ENCODE data around the gene RPH3AL. TPM values are rescaled to one million over a fixed set of nuclear protein-coding genes. Genes with fewer than 3 reads are reported as not detected.
"Not testable (repeated sequence)": the region's sequence is repeated elsewhere in the genome, so short reads cannot be mapped to it uniquely, and the experiment has no call there.

Gene RPH3AL
- total RNA-seq, 2 donors from 2014 or later, result 2.6 to 6.8 TPM

DNA sequence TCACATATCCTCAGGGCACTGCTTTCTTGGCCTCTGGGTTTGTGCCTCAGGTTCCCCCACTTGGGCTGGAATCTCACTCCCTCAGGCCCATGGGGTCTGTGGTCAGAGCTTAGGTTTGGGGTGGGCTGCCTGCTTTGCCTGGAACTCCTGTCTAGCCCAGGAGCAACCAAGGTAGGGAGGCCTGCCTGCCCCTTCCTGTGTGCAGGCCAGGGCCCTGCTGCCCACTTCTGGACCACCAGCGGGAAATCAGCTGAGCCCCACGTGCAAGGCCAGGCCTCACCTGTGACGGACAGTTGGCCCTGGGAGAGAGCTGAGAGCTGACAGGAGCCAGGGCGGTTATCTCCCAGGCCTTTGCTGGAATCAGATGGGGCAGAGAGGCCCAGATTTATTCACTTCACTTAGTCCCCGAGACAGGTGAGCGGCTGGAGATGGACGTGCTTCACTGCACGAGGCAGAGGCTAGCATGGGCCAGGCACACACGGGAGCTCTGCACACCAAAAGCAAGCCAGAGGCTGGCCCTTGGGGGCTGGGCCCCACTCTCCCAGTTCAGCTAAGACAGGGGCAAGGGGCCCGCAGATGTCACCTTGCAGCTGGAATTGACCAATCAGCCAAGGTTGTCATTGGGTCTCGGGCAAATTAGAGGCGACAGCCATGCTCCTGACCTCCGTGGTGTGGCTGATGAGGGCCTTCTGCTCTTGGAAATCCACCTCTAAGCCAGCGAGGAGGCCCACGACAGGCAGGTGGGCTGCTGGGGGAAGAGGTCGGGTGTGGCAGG, 121.2 kb downstream of the RPH3AL start:
- Mint-ChIP-seq H3K27ac (no peak overlapping the region), H3K9me3 (no peaks in the 10 kb centered on the region), H3K4me3 (no peak overlapping the region), H3K4me1 (ENCODE audit: low read depth in 2 of 2) (peaks cover 0 to 9% of the 10 kb centered on the region in 2 donors), H3K36me3 (no peaks in the 10 kb centered on the region), H3K27me3 (no peaks in the 10 kb centered on the region)
- ATAC-seq (no peak), DNase-seq (ENCODE audit: low spot score) (no peak)

DNA sequence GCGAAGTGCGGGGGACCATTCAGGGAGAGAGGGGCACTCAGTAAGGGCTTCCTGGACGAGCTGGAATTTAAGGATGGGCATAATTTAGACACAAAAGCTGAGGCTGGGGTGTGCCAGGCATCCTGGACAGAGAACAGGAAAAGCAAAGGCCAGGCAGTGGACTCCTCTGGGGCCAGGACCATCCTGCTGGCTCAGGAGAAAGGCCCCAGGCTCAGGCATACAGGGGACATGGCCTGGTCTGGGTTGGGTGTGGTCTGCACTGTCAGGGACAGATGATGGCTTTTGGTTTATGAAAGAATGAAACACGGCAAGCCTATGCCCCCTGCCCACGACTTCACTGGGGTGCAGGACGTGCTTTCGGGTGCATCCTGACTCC, 122.2 kb downstream of the RPH3AL start:
- no peaks in the 10 kb centered on the region for H3K9me3 Mint-ChIP-seq
- peak overlapping the region in 1 of 2 donors; percentile 56 for H3K27ac Mint-ChIP-seq
- H3K27me3 Mint-ChIP-seq, result no peaks in the 10 kb centered on the region
- H3K36me3 Mint-ChIP-seq, result no peaks in the 10 kb centered on the region
- H3K4me3 Mint-ChIP-seq, result no peak overlapping the region
- H3K4me1 Mint-ChIP-seq (ENCODE audit: low read depth in 2 of 2), result peaks cover 0 to 9% of the 10 kb centered on the region in 2 donors
- ATAC-seq (no peak), DNase-seq (ENCODE audit: low spot score) (no peak)

- peaks cover 0 to 9% of the 10 kb centered on the region in 2 donors for H3K4me1 Mint-ChIP-seq (ENCODE audit: low read depth in 2 of 2)
- ATAC-seq (no peak), DNase-seq (ENCODE audit: low spot score) (no peak)
- no peak overlapping the region for H3K4me3 Mint-ChIP-seq
- H3K36me3 Mint-ChIP-seq, result no peaks in the 10 kb centered on the region
- no peaks in the 10 kb centered on the region for H3K27me3 Mint-ChIP-seq
- peak overlapping the region in 1 of 2 donors; percentile 56 for H3K27ac Mint-ChIP-seq
- no peaks in the 10 kb centered on the region for H3K9me3 Mint-ChIP-seq
Observed at GRCh38 chr17:229709-230394, 122.8 kb downstream of the RPH3AL start.

- Mint-ChIP-seq H3K9me3 (no peaks in the 10 kb centered on the region), H3K36me3 (no peaks in the 10 kb centered on the region), H3K4me3 (no peak overlapping the region)
Observed at GRCh38 chr17:228951-229708, 123.5 kb downstream of the RPH3AL start.

GRCh38 chr17:227946-228615, 124.5 kb downstream of the RPH3AL start:
- DNase-seq (ENCODE audit: low spot score) (no peak), ATAC-seq (no peak)
- H3K27ac Mint-ChIP-seq, result no peak overlapping the region
- no peaks in the 10 kb centered on the region for H3K36me3 Mint-ChIP-seq
- H3K4me1 Mint-ChIP-seq (ENCODE audit: low read depth in 2 of 2), result peaks cover 0 to 5% of the 10 kb centered on the region in 2 donors
- no peaks in the 10 kb centered on the region for H3K27me3 Mint-ChIP-seq
- no peaks in the 10 kb centered on the region for H3K9me3 Mint-ChIP-seq
- no peak overlapping the region for H3K4me3 Mint-ChIP-seq

More at GRCh38 chr17:228951-229708, 123.5 kb downstream of the RPH3AL start:
- Mint-ChIP-seq H3K27me3 (no peaks in the 10 kb centered on the region), H3K4me1 (ENCODE audit: low read depth in 2 of 2) (peaks cover 0 to 9% of the 10 kb centered on the region in 2 donors), H3K27ac (no peak overlapping the region)
- DNase-seq (ENCODE audit: low spot score), result no peak
- no peak for ATAC-seq

GRCh38 chr17:227078-227945, 125.3 kb downstream of the RPH3AL start:
- H3K9me3 Mint-ChIP-seq, result no peaks in the 10 kb centered on the region
- ATAC-seq (no peak), DNase-seq (ENCODE audit: low spot score) (no peak)
- no peak overlapping the region for H3K27ac Mint-ChIP-seq
- no peak overlapping the region for H3K4me3 Mint-ChIP-seq
- H3K27me3 Mint-ChIP-seq, result no peaks in the 10 kb centered on the region
- no peaks in the 10 kb centered on the region for H3K36me3 Mint-ChIP-seq
- no peaks in the 10 kb centered on the region for H3K4me1 Mint-ChIP-seq (ENCODE audit: low read depth in 2 of 2)

GRCh38 chr17:226108-227077, 126.2 kb downstream of the RPH3AL start:
- no peak overlapping the region for H3K27ac Mint-ChIP-seq
- no peak overlapping the region for H3K4me3 Mint-ChIP-seq
- DNase-seq (ENCODE audit: low spot score) (no peak), ATAC-seq (no peak)
- no peaks in the 10 kb centered on the region for H3K4me1 Mint-ChIP-seq (ENCODE audit: low read depth in 2 of 2)
- no peaks in the 10 kb centered on the region for H3K36me3 Mint-ChIP-seq
- H3K27me3 Mint-ChIP-seq, result no peaks in the 10 kb centered on the region
- H3K9me3 Mint-ChIP-seq, result no peaks in the 10 kb centered on the region

DNA sequence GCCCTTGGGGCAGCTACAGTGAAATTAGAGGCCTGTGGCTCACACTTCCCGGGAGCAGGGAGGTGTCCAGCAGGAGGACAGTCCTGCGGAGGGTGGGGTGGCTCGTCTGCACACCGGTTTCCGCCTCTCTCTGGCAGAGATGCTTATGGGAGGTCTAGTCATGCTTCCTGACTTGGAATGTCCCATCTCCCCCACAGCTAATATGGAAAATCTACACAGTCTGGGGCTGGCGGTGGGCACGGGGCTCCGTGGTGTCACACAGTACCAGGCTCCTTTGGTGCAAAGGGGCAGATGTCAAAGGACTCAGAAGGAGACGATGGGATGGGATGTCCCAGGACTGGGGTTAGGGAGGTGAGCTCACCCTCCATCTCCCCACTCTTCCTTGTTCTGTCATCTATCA, 127.1 kb downstream of the RPH3AL start:
- H3K27me3 Mint-ChIP-seq, result no peaks in the 10 kb centered on the region
- no peak overlapping the region for H3K27ac Mint-ChIP-seq
- no peaks in the 10 kb centered on the region for H3K9me3 Mint-ChIP-seq
- DNase-seq (ENCODE audit: low spot score), result no peak
- no peak for ATAC-seq
- no peaks in the 10 kb centered on the region for H3K36me3 Mint-ChIP-seq
- no peak overlapping the region for H3K4me3 Mint-ChIP-seq
- H3K4me1 Mint-ChIP-seq (ENCODE audit: low read depth in 2 of 2), result no peaks in the 10 kb centered on the region

GRCh38 chr17:224576-224975, 128.0 kb downstream of the RPH3AL start:
- not testable (repeated sequence) for H3K27ac Mint-ChIP-seq; DNase-seq (ENCODE audit: low spot score); H3K4me3 Mint-ChIP-seq; H3K27me3 Mint-ChIP-seq; H3K9me3 Mint-ChIP-seq; H3K36me3 Mint-ChIP-seq; ATAC-seq; H3K4me1 Mint-ChIP-seq (ENCODE audit: low read depth in 2 of 2)

- Mint-ChIP-seq H3K4me1 (ENCODE audit: low read depth in 2 of 2) (no peaks in the 10 kb centered on the region), H3K27me3 (no peaks in the 10 kb centered on the region), H3K36me3 (no peaks in the 10 kb centered on the region), H3K9me3 (no peaks in the 10 kb centered on the region), H3K4me3 (no peak overlapping the region), H3K27ac (no peak overlapping the region)
- no peak for DNase-seq (ENCODE audit: low spot score)
- no peak for ATAC-seq
Observed at GRCh38 chr17:223723-224471, 128.7 kb downstream of the RPH3AL start.

DNA sequence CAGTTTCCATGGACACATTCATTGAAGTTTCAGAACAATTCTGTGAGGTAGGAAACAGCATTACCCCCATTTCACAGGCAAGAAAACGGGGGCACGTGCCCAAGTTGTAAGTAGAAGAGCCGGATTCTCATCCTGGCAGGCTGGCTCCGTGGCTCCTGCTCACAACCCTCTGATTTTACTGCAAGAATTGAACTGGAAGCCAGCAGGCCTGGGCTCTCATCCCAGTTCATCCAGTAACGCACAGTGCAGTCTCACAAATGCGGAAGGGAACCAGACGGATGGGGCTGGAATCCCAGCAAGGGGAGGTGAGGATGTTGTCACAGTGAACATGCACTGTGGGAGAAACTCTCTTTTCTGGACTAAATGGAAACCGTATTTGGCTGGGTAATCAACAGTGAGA, 130.4 kb downstream of the RPH3AL start:
- ATAC-seq (no peak), DNase-seq (ENCODE audit: low spot score) (peak; percentile 15)
- no peaks in the 10 kb centered on the region for H3K27me3 Mint-ChIP-seq
- H3K27ac Mint-ChIP-seq, result no peak overlapping the region
- H3K4me3 Mint-ChIP-seq, result no peak overlapping the region
- H3K36me3 Mint-ChIP-seq, result no peaks in the 10 kb centered on the region
- no peaks in the 10 kb centered on the region for H3K9me3 Mint-ChIP-seq
- H3K4me1 Mint-ChIP-seq (ENCODE audit: low read depth in 2 of 2), result no peaks in the 10 kb centered on the region

- H3K27me3 Mint-ChIP-seq, result no peaks in the 10 kb centered on the region
- no peaks in the 10 kb centered on the region for H3K36me3 Mint-ChIP-seq
- no peaks in the 10 kb centered on the region for H3K9me3 Mint-ChIP-seq
- H3K27ac Mint-ChIP-seq, result no peak overlapping the region
- ATAC-seq (no peak), DNase-seq (ENCODE audit: low spot score) (no peak)
- no peaks in the 10 kb centered on the region for H3K4me1 Mint-ChIP-seq (ENCODE audit: low read depth in 2 of 2)
- no peak overlapping the region for H3K4me3 Mint-ChIP-seq
Observed at GRCh38 chr17:219696-220095, 132.9 kb downstream of the RPH3AL start.

Data from natural killer cell treated with Interleukin-12 subunit alpha and Interleukin-12 subunit beta and Interleukin-15 and Interleukin-18, amount 100 ng/mL, for 72 hours (primary cell).